Activated CD4-positive, CD25-positive, alpha-beta regulatory T cell (primary cell): ENCODE data around the gene RND1.
A peak's percentile ranks its signal among the peaks of the same experiment; 100 is the strongest.

ENCODE experiments used
- DNase-seq, 4 experiments: peaks; one replicate each; lab custom pipeline; 2025; lab: John Stamatoyannopoulos, UW

Gene RND1

GRCh38 chr12:48827513-48828096 lies 38.1 kb downstream of the RND1 start:
- no peak for DNase-seq

DNA sequence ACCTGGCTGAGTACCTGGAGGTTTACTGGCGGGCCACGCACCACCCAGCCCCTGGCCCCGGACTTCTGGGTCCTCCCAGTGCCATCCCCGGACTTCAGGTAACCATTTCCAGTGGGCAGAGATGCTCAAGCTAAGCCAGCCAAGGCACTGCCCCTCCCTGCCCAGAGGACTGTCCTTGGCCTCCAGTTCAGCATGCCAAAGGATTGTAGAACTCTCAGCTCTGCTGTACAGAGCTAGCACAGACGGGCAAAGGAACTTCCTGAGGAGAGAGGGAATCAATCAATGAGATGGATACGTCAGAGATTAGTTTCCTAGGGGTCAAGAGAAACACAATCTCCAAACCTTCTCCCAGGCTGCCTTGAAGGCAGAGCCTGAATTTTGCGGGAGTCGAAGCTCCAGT lies 38.6 kb downstream of the RND1 start:
- DNase-seq: no peak

DNA sequence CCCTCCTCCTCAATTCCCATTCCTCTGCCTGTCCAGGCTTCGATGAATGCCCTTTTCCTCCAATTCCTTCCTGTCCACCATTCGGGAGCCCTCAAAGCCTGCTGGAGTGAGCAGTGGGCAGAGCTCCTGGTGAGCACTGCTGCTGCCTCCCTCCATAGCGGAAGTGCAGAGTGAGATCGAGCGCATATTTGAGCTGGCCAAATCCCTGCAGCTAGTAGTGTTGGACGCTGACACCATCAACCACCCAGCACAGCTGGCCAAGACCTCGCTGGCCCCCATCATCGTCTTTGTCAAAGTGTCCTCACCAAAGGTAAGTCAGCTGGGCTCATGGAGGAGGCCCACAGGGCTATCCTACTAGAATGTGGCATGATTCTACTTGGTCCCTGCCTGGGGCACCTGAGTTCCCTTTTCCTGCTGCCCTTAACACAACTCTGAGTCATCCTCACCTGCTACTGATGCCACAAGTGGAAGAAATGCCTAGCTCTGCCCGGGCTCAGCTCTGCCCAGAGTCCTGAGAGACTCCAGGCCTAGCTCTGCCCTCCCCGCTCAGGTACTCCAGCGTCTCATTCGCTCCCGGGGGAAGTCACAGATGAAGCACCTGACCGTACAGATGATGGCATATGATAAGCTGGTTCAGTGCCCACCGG lies 39.3 kb downstream of the RND1 start:
- no peak for DNase-seq

- no peak for DNase-seq
Observed at GRCh38 chr12:48824905-48825304, 40.8 kb downstream of the RND1 start.

- DNase-seq: no peak
Observed at GRCh38 chr12:48824112-48824511, 41.6 kb downstream of the RND1 start.

- DNase-seq: no peak
Observed at GRCh38 chr12:48823281-48823680, 42.4 kb downstream of the RND1 start.

GRCh38 chr12:48822711-48823110 lies 43.0 kb downstream of the RND1 start:
- DNase-seq: no peak

GRCh38 chr12:48822139-48822538 lies 43.5 kb downstream of the RND1 start:
- DNase-seq: no peak

- no peak for DNase-seq
Observed at GRCh38 chr12:48819986-48820725, 45.5 kb downstream of the RND1 start.

DNA sequence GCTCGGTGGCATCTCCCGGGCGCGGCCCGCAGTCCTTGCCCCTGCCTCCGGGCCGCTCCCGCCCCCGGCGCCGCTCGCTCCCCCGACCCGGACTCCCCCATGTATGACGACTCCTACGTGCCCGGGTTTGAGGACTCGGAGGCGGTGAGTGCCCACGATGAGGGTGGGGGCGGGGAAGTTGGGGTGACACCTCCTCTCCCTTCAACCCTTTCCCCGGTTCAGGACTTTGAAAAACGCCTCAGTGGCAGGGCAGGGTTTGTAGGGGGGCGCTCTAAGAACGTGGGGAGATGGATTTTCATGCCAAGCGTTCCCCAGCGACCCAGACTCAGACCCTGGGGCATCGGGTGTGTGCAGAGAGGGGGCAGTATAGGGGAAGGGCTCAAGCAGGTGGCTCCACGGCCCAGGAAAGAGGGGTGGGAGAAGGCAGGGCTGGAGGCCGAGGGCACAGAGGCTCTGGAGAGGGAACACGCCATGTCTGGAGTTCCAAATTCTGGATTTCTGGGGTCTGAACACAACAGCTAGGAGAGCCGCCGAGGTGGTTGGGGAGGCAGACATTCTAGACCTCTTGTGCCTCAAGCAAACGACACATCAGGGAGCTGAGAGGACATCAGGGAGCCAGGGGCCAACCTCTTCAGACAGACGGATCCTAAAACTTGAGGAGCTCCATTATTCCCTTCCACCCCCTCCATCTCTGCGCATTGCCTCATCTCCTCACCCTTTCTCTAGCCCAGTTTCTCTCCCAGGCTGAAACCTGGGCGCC lies 46.7 kb downstream of the RND1 start:
- peak in 1 of 4 experiments; percentile 16 for DNase-seq

DNA sequence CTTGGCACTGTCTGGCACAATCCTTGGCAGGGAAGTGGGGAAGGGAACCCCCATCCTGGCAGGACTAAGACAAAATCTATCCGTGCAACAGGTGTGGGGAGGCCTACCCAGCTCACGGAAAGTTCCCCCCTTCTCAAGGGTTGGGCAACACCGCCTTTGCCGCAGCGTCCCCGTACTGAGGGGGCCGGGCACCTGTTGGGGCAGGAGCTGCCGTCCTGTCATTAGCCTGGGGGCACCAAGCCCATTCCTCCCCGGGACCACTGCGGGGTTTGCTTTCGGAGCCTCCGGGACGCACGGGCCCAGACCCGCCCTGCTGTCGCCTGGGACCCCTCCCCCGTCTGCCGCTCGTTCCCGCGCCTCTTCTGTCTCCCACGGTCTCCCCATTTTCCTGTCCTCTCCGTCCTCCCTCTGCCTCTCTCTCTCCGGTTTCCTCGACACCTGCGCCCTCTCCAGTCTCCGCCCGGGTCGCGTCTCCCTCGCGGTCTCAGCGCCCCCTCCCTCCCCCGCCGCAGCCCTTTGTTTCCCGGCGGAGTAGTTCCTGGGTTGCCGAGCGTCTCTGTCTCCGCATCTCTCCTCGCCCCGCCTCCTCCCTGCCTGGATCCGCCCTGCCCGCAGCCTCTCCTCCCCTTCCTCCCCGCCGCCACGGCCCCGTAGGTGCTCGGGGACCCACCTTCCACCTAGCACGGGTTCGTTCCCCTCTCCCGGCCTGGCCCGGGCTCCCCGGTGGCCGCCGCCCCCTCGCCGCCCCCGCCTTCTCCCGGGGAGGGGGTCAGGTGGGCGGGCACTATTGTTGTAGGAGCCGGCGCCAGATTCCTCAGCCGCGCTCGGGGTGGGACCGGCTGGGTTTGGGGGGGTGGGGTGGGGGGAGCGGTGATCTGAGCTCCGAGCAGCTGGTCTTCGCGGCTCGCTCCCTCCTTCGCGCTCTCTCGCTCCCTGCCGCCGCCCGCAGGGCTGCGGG lies 47.5 kb downstream of the RND1 start, which contains the start of gene CACNB3:
CACNB3 (plus strand) TSS at position 624 of the 958 bp plus-strand sequence. CDS start 434 bp downstream, outside the sequence.
- DNase-seq: peak; percentile 43 to 65 (median 56)

GRCh38 chr12:48816143-48816854 lies 49.4 kb downstream of the RND1 start:
- DNase-seq: no peak

GRCh38 chr12:48815126-48816110 lies 50.3 kb downstream of the RND1 start:
- no peak for DNase-seq

- peak; percentile 60 to 69 (median 64) for DNase-seq
Observed at GRCh38 chr12:48814262-48815125, 51.2 kb downstream of the RND1 start.

DNA sequence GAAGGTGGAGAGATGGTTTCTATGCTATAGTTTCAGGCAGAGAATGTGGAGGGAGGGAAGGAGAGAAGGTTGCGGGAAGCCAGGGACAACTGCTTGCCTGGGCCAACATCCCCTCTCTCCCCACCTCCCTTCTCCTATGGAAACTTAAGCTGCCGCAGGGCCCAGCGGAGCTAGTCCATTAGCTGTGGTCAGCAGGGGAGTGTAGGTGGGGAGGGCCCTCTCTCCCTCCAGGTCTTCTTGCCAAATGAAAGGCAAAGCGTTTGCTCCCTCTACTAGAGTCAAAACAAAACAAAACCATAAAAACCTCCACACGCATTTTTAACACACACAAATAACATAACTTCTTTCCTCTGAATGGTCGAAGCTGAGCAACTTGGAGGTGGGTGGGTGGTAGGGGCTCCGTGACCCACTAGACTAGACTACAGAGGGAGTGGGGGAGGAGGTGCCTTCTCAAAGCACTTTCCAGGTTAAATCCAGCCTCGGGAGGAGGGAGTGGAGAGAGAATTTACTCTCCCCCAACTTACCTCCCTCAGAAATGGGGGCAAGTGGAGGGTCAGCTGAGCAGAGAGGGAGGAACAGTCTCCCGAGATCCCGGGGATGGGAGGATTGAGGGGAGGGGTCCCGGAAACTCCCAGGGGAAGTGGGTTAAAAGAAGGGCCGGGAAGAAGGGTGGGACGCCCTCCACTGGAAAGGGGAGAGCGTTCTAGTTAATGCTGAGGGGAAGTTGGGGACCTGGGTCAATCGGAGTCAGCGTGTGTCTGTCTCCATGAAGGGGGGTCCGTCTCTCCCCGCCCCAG lies 52.0 kb downstream of the RND1 start:
- no peak for DNase-seq

DNA sequence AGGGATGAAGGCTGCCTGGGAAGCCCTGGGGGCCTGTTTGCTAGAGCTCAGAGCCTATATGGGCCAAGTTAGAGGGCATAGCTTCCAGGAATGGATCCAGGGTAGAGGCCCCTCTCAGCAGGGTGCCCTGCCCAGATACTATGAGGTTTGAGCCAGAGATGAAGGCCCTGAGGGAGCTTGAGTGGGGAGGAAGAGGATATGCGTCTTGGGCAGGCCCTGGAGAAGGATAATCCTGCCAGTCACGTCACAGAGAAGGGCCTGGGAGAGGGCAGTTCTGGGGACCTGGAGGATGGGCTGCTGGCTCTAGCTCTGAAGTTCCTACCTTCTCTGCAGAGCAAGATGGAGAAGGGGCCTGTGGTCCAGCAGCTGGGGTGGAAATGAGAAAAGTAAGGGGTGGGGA lies 53.3 kb downstream of the RND1 start:
- DNase-seq: no peak

GRCh38 chr12:48811437-48812090 lies 54.1 kb downstream of the RND1 start:
- DNase-seq: no peak
